GM18499 (cell line): ENCODE results near the gene KCP.
A peak's percentile ranks its signal among the peaks of the same experiment; 100 is the strongest.

Source experiments
- ATAC-seq: cut with Tn5 transposase; IDR thresholded peaks from one replicate; pipeline ENCODE4 v1.9.1; 2021; ENCODE audit warnings: moderate number of reproducible peaks; ENCODE audit not compliant: insufficient read depth, unreplicated experiment

KCP gene

DNA sequence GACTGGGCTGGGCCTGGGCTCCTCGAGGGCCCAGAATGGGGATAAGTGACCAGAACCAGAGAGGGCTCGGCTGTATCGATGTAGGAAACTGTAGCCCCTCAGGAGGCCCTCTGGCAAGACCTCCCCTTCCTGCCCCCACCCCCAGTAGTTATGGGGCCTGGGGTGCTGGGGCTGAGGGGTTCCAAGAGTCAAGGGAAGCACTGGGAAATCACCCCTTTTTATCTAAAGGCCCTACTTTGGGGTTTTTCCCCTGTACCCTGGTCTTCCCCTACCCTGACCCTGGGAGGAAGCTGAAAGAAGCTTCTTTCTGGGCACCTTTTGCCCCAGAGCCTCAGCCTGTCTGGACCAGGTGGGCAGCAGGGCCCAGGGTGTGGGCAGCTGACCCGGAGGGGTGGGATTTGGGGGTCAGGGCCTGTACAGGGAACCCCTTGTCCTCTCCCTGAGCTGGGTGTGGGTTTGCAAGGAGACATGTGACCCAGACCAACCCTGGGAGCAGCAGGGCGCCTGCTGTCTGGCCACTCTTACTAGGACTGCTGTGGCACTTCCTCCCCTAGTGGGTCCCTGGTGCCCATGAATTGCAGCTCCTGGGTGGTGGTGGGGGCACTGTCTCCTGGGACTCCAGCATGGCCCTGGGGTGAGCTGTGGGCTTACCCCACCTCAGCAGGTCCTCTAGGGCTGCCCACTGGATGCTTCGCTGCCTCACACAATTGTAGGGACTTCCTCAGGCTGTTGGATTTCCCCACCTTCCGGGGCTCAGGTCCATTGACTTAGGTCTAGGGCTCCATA, 28.8 kb upstream of the KCP start:
- no peak for ATAC-seq

GRCh38 chr7:128938544-128939074, 28.1 kb upstream of the KCP start:
- no peak for ATAC-seq

GRCh38 chr7:128937647-128938543, 27.4 kb upstream of the KCP start, which contains the start of gene IRF5:
TSS of gene IRF5 (plus strand) at chr7:128937927. CDS start at chr7:128942082, 4,155 bp downstream.
- no peak for ATAC-seq

- no peak for ATAC-seq
Measured at GRCh38 chr7:128937271-128937646, 26.8 kb upstream of the KCP start.

DNA sequence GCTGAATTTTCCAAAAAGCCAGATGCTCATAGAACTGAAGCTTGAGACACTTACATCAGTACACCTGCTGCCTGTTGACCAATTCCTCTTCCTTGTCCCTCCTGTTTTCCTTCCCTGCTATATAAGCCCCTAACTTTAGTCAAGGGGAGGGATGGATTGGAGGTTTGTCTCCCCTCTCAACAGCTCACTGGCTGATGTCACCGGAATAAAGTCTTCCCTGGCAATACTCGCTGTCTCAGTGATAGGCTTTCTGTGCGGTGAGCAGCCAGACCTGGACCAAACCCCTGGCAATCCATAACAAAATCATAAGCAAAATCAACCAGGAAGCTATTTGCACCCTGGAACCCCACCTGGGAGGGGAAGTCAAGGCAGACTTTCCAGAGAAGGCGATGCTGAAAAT, 26.3 kb upstream of the KCP start:
- no peak for ATAC-seq

GRCh38 chr7:128935342-128935730, 24.8 kb upstream of the KCP start:
- ATAC-seq, result no peak

DNA sequence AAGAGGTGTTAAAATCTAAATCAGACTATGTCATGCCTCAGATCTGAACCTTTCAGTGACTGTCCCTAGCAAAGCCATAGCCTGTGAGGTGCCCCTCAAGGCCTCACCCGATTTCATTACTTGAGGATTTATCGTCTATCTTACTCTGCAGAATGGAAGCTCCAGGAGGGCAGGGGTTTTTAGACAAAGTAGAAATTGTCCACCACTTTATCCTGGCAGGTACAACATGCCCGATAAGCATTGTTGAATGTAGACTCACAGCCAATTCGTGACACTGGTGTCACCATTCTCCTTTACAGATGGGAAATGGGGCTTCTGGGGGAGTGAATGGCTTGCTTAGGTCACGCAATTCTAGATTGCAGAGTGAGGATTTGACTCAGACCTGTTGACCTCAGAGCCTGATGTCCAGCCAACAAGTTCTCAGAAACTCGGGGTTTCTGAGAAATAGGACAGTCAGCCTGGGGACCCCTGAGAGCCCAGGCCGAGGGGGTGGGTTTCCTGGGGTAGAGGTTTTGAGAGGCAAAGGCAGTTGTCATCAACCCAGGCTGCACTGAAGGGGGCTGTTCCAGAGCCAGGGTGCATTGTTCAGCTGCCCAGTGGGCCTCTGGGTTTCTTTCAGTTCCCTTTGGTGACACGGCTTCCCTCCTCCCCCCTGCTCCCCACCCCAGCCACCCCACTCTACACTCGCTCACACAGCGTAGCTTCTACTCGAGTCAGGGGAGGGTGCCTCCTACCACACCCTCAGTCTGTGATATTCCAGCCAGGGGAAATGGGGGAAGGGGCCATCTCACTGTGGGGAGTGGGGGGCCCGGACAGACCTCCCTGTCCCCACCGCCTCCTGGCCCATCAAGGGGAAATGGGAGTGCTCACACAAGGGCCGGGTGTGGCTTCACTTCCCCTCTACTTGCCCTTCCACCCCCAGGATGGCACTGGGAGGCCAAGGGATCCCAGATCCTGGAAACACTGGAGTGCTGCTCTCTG, 24.1 kb upstream of the KCP start:
- ATAC-seq, result no peak

DNA sequence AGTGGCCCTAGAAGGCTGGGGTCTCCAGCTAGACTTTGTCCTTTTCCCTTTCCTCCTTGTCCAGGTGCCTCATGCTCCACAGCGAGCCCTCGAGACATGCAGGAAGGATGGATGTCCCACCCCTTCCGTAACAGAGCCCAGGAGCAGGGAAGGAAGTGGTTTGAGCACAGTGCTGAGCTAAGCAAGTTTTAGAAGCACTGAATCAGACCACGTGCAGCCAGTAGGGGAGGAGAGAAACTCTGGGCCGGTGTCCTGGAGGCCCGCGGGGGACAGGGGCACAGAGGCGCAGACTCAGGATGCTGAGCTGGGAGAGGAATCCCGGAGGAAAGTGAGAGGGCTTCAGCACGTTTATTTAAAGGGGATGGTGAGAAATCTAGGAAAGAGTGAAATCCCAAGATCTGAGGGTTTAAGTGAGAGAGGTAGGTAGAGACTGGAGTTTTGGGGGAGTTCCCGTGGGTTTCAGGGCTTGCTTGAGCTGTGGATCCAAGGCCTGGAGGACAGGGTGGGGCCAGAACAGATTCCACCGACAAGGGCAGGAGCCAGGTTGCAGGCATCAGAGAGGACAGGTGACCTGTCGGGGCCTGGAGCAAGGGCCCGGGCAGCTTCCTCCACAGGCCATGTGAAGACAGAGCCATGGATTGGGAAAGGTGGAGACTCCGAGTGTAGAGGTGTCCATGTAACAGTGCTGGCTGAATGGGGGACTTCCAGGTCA, 22.8 kb upstream of the KCP start:
- peak; percentile 30 for ATAC-seq

GRCh38 chr7:128932862-128933179, 22.3 kb upstream of the KCP start:
- ATAC-seq, result no peak

GRCh38 chr7:128931965-128932861, 21.7 kb upstream of the KCP start:
- ATAC-seq, result no peak

DNA sequence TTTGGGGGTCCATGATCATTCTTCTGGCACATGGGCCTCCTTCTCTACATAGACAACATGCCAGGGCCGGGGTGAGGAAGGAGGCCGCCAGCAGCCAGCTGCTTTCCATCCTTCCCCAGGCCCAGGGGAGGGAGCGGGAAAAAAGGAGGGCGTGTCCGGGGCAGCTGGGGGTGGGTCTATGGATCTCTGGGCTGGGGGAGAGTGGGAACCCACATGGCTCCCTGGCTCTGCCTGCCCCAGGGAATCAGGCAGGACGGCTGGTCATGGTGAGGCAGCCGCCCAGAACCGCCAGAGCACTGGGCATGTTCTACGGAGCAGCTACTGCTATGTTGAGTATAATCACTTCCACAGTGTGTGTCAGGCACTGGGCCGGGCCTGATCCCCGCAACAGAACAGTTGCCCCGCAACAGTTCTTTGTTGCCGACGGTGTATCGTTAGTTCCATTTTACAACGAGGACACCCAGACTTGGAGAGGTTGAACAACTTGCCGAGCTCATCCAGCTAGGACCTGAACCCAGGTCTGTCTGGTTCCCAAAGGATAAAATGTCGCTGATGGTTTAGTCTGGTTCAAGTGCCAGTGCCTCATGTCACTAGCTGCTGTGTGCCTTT, 20.8 kb upstream of the KCP start:
- no peak for ATAC-seq

DNA sequence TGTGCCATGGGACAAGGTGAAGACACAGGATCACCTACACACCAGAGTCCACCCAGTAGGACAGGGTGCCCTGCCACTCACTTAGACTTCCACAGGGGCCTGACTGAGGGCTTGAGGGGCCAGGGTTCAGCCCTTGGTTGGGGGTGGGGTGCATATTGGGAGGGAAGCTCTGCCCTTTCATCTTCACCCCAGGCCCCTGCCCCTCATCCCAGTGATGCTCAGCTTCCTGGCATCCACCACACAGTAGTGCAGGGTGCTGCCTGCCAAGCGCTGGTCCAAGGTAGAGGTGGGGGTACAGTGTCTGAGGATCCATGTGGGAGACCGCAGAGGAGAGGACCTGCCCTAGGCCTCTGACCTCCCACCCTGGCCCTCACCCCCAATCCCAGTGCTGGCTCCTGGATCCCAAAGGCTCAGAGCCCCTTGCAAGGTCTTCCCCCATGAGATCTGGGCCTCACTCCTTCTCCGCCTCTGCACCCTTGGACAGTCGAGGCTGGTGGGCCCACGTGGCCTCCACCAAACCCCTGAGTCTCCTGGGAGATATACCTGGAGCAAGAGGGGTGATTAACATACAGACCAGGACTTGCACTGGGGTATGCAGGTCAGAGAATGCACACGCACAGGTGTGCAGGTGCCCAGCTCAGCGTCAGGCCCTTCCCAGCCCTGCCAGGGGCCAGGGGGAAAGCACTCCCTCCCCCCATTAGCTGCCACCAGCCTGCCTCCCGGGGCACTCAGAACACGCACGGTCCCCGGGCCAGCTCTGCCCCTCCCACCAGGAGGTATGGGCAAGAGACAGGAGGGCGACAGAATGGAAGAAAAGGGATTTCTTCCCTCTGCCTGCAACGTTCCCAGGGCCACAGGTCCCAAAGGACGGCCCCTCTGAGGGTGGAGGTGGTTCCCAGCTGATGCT, 18.6 kb upstream of the KCP start:
- no peak for ATAC-seq

GRCh38 chr7:128928159-128928813, 17.8 kb upstream of the KCP start:
- ATAC-seq, result no peak

GRCh38 chr7:128924707-128925588, 14.4 kb upstream of the KCP start:
- no peak for ATAC-seq

- no peak for ATAC-seq
Measured at GRCh38 chr7:128923411-128923800, 12.9 kb upstream of the KCP start.
